Measurements from ENCODE around the gene BRPF1. TPM values are rescaled to one million over a fixed set of nuclear protein-coding genes. Genes with fewer than 3 reads are reported as not detected.
A peak's percentile ranks its signal among the peaks of the same experiment; 100 is the strongest.

BRPF1 gene
- total RNA-seq, 1 donor: 14.5 TPM

GRCh38 chr3:9701711-9702110 is 29.8 kb upstream of the BRPF1 start:
- Histone ChIP-seq H3K27me3 (ENCODE audit: insufficient read depth, low read length) (peaks cover 13% of the 10 kb centered on the region), H3K4me1 (ENCODE audit: insufficient read depth, low read length) (peaks cover 6% of the 10 kb centered on the region), H3K9me3 (ENCODE audit: low read depth, low read length) (no peaks in the 10 kb centered on the region), H3K4me3 (ENCODE audit: insufficient read depth, low read length) (no peak overlapping the region), H3K4me2 (ENCODE audit: insufficient read depth, low read length) (no peak overlapping the region), H3K79me2 (ENCODE audit: insufficient read depth, low read length) (no peaks in the 10 kb centered on the region), H3K36me3 (ENCODE audit: insufficient read depth, low read length) (peaks cover 4% of the 10 kb centered on the region), H2AFZ (ENCODE audit: low read length) (no peak overlapping the region), H3K27ac (ENCODE audit: low read depth, low read length) (no peak overlapping the region), H4K20me1 (ENCODE audit: insufficient read depth, low read length) (peaks cover 5% of the 10 kb centered on the region)
- DNase-seq (ENCODE audit: insufficient read length, low spot score, missing footprints): no peak
- no peak for TF ChIP-seq CTCF (IDR thresholded peaks at IDR 0.05; ENCODE audit: extremely low read depth, low read depth, low read length)

- DNase-seq (ENCODE audit: insufficient read length, low spot score, missing footprints): no peak
- no peak overlapping the region for H3K4me2 ChIP-seq (ENCODE audit: insufficient read depth, low read length)
- no peak for TF ChIP-seq CTCF (IDR thresholded peaks at IDR 0.05; ENCODE audit: extremely low read depth, low read depth, low read length)
Observed at GRCh38 chr3:9703240-9703639, 28.3 kb upstream of the BRPF1 start.

GRCh38 chr3:9703736-9704346 is 27.7 kb upstream of the BRPF1 start, which contains the start of gene CPNE9:
TSS of gene CPNE9 (plus strand) at chr3:9703833. CDS start at chr3:9703997, 164 bp downstream.
- DNase-seq (ENCODE audit: insufficient read length, low spot score, missing footprints): no peak
- no peak within 1 kb of the TSS for H3K27ac ChIP-seq (ENCODE audit: low read depth, low read length)
- H3K9me3 ChIP-seq (ENCODE audit: low read depth, low read length): no peaks in the 10 kb centered on the region
- peaks cover 6% of the 10 kb centered on the region for H3K4me1 ChIP-seq (ENCODE audit: insufficient read depth, low read length)
- peak within 1 kb of the TSS; percentile 40 for H3K4me3 ChIP-seq (ENCODE audit: insufficient read depth, low read length)
- peaks cover 5% of the 10 kb centered on the region for H4K20me1 ChIP-seq (ENCODE audit: insufficient read depth, low read length)
- peaks cover 13% of the 10 kb centered on the region for H3K27me3 ChIP-seq (ENCODE audit: insufficient read depth, low read length)
- H3K4me2 ChIP-seq (ENCODE audit: insufficient read depth, low read length): peak within 1 kb of the TSS; percentile 55
- TF ChIP-seq CTCF (IDR thresholded peaks at IDR 0.05; ENCODE audit: extremely low read depth, low read depth, low read length): no peak
- H3K36me3 ChIP-seq (ENCODE audit: insufficient read depth, low read length): no peaks in the 10 kb centered on the region
- no peak within 1 kb of the TSS for H2AFZ ChIP-seq (ENCODE audit: low read length)
- H3K79me2 ChIP-seq (ENCODE audit: insufficient read depth, low read length): no peaks in the 10 kb centered on the region

More at GRCh38 chr3:9703240-9703639, 28.3 kb upstream of the BRPF1 start:
- no peak overlapping the region for H3K27ac ChIP-seq (ENCODE audit: low read depth, low read length)
- H3K4me3 ChIP-seq (ENCODE audit: insufficient read depth, low read length): no peak overlapping the region
- H3K36me3 ChIP-seq (ENCODE audit: insufficient read depth, low read length): peaks cover 3% of the 10 kb centered on the region
- peaks cover 6% of the 10 kb centered on the region for H3K4me1 ChIP-seq (ENCODE audit: insufficient read depth, low read length)
- H3K27me3 ChIP-seq (ENCODE audit: insufficient read depth, low read length): peaks cover 13% of the 10 kb centered on the region
- peaks cover 5% of the 10 kb centered on the region for H4K20me1 ChIP-seq (ENCODE audit: insufficient read depth, low read length)
- no peaks in the 10 kb centered on the region for H3K9me3 ChIP-seq (ENCODE audit: low read depth, low read length)
- H2AFZ ChIP-seq (ENCODE audit: low read length): no peak overlapping the region
- no peaks in the 10 kb centered on the region for H3K79me2 ChIP-seq (ENCODE audit: insufficient read depth, low read length)

GRCh38 chr3:9704347-9705322 is 26.9 kb upstream of the BRPF1 start:
- Histone ChIP-seq H4K20me1 (ENCODE audit: insufficient read depth, low read length) (peaks cover 5% of the 10 kb centered on the region), H3K36me3 (ENCODE audit: insufficient read depth, low read length) (no peaks in the 10 kb centered on the region), H3K27ac (ENCODE audit: low read depth, low read length) (no peak overlapping the region), H3K4me2 (ENCODE audit: insufficient read depth, low read length) (peak overlapping the region; percentile 55), H3K27me3 (ENCODE audit: insufficient read depth, low read length) (peaks cover 13% of the 10 kb centered on the region), H3K9me3 (ENCODE audit: low read depth, low read length) (no peaks in the 10 kb centered on the region), H3K4me1 (ENCODE audit: insufficient read depth, low read length) (peaks cover 6% of the 10 kb centered on the region), H3K79me2 (ENCODE audit: insufficient read depth, low read length) (no peaks in the 10 kb centered on the region), H3K4me3 (ENCODE audit: insufficient read depth, low read length) (peak overlapping the region; percentile 40), H2AFZ (ENCODE audit: low read length) (no peak overlapping the region)
- peak; percentile 95 for DNase-seq (ENCODE audit: insufficient read length, low spot score, missing footprints)
- TF ChIP-seq CTCF (IDR thresholded peaks at IDR 0.05; ENCODE audit: extremely low read depth, low read depth, low read length): no peak
